ENCODE measurements around the gene LIN37.

DNA sequence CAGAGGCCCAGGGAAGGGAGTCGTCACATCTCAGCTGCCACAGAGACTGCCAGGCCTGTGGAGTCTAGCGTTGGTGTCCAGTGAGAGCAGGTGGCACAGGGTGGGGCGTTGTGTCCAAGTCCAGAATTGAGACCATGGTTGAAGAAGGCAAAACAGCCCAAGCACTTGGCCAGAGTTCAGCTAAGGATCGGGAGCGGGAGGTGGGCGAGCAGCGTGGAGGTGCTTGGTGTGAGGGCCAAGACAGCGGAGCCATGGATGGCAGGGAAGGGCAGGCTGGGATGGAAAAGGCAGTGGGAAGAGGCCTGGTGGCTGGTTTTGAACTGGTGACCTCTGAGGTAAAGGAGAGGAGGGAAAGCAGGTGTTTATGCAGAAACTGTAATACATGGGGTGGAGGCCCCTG lies 14.1 kb upstream of the LIN37 start:
- TF ChIP-seq, protein P1, sequence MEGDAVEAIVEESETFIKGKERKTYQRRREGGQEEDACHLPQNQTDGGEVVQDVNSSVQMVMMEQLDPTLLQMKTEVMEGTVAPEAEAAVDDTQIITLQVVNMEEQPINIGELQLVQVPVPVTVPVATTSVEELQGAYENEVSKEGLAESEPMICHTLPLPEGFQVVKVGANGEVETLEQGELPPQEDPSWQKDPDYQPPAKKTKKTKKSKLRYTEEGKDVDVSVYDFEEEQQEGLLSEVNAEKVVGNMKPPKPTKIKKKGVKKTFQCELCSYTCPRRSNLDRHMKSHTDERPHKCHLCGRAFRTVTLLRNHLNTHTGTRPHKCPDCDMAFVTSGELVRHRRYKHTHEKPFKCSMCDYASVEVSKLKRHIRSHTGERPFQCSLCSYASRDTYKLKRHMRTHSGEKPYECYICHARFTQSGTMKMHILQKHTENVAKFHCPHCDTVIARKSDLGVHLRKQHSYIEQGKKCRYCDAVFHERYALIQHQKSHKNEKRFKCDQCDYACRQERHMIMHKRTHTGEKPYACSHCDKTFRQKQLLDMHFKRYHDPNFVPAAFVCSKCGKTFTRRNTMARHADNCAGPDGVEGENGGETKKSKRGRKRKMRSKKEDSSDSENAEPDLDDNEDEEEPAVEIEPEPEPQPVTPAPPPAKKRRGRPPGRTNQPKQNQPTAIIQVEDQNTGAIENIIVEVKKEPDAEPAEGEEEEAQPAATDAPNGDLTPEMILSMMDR (IDR thresholded peaks at IDR 0.05), result no peak
- no peak for TF ChIP-seq POLR2A (IDR thresholded peaks at IDR 0.05)

All from right lobe of liver (tissue), 4 donors.